ENCODE measurements around the gene LYPD6B.

LYPD6B gene

DNA sequence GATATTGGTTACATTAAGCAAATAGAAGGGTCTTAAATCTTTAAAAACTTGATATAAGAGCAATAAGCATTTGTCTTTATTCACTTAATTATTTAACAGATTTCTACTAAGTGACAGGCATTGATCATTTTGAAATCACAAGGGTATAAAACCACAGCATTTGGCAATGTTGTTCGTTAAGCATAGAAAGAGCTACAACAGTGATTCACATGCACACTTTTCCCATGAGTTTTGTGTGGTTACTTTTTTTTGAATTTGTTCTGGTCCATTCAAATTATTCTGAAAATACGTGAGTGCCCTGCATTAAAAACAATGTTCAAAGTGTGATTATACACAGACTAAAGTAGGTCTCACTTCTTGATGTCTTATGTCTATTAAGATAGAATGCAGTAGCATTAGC lies 52.2 kb downstream of the LYPD6B start:
- H3K27ac Mint-ChIP-seq = no peak overlapping the region
- H3K36me3 Mint-ChIP-seq (ENCODE audit: low read depth) = no peaks in the 10 kb centered on the region
- H3K4me3 Mint-ChIP-seq = no peak overlapping the region
- no peaks in the 10 kb centered on the region for H3K4me1 Mint-ChIP-seq
- DNase-seq (no peak), ATAC-seq (no peak)
- H3K27me3 Mint-ChIP-seq = peaks cover 13% of the 10 kb centered on the region
- H3K9me3 Mint-ChIP-seq = no peaks in the 10 kb centered on the region

DNA sequence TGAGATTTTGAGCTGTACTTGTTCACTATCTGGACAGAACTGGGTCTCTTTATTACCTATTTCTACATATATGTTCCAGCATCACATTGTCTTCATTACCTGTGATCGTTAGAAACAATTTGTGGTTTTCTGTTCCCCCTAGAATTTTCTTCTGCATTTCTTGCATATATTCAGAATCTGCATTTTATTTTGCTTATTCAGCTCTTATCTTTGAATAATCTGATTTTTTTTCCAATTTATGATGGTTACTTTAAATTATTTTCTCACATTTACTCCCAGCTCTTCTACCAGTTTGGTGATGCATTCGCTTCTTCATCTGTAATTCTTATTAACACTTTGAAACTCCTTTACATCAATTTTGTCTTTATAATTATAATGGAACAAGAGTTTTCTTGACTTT lies 55.1 kb downstream of the LYPD6B start:
- Mint-ChIP-seq H3K4me3 (no peak overlapping the region), H3K4me1 (no peaks in the 10 kb centered on the region), H3K27me3 (peaks cover 19% of the 10 kb centered on the region), H3K36me3 (ENCODE audit: low read depth) (no peaks in the 10 kb centered on the region), H3K27ac (no peak overlapping the region), H3K9me3 (no peaks in the 10 kb centered on the region)
- ATAC-seq = no peak
- DNase-seq = no peak

DNA sequence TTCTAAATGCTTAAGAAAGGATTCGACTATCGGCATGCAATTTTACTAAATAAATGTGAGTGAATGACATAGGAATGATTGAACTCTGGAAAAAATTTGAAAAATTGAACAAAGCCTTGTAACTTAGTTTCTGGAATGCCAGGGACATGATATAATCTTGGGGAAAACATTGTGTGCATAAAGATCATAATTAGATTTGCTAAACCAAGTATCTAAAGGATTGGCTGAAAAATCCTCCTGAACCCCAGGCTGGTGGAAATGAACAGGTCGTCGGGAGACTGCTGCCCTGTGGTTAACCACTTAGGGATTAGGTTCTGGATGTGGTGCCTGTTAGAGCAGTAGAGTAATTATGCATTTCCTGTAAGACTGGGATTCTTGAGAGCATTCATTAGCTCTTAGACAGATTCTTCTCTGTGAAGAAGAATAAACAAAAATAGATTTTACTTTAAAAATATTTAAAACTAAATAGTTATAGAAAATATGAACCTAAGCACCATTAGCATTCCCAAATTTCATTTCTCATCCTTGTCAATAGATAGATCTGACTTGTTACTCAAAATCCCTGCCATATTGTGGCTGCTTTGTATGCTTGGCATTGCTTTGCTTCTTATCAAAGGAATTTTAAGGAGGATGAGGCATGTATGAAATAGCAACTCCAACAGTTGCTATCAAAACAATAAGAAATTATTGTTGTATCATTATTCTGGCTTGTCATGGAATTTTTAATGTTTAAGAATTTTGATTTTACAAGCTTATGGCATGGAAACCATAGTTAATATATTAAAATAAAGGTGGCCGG lies 55.9 kb downstream of the LYPD6B start:
- Mint-ChIP-seq H3K4me1 (no peaks in the 10 kb centered on the region), H3K36me3 (ENCODE audit: low read depth) (no peaks in the 10 kb centered on the region)

DNA sequence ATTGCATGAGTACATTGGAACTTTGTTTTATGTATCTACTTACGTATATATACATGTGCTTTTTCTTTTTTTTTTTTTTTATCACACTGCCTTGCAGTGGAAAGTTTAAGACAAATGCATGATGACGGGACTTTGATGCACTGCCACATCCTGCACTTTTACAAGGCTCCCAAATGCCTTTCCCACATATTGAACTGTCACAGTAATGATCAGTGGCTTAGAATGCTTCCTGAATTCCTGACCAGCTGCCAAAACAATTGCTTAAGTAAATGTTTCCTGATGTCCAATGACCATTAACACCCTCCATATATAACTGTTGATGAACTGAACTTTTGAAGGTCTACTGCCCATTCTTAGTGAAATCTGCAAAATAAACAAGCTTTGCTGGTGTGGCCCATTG lies 60.2 kb downstream of the LYPD6B start:
- Mint-ChIP-seq H3K27ac (no peak overlapping the region), H3K4me1 (no peaks in the 10 kb centered on the region), H3K27me3 (peaks cover 12% of the 10 kb centered on the region), H3K4me3 (no peak overlapping the region), H3K9me3 (no peaks in the 10 kb centered on the region), H3K36me3 (ENCODE audit: low read depth) (no peaks in the 10 kb centered on the region)
- ATAC-seq (no peak), DNase-seq (no peak)

More for the DNA sequence above, 55.9 kb downstream of the LYPD6B start:
- Mint-ChIP-seq H3K27me3 (peaks cover 19% of the 10 kb centered on the region), H3K27ac (no peak overlapping the region), H3K9me3 (no peaks in the 10 kb centered on the region), H3K4me3 (no peak overlapping the region)
- ATAC-seq (no peak), DNase-seq (no peak)

DNA sequence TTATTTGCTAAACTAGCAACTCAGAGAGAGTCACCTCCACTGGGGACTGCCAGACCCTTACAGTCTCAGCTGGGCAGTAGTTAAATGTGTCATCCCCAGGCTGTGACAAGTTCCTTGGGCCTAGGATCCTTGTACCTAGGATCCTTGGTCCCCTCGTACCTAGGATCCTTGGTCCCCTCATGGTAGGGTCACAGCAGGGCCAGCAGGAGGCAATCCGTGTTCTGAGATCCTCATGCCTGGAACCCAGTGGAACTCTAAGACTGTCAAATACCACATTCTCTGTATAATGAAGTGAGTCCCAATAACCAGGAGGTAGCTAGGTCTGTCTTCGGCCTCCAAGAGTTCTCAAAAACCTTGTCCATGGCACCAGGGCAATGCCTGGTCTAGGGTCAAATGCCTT lies 60.8 kb downstream of the LYPD6B start:
- H3K27ac Mint-ChIP-seq = no peak overlapping the region
- H3K36me3 Mint-ChIP-seq (ENCODE audit: low read depth) = no peaks in the 10 kb centered on the region
- DNase-seq = no peak
- H3K4me3 Mint-ChIP-seq = no peak overlapping the region
- H3K27me3 Mint-ChIP-seq = peaks cover 10% of the 10 kb centered on the region
- ATAC-seq = no peak
- H3K4me1 Mint-ChIP-seq = no peaks in the 10 kb centered on the region
- no peaks in the 10 kb centered on the region for H3K9me3 Mint-ChIP-seq

DNA sequence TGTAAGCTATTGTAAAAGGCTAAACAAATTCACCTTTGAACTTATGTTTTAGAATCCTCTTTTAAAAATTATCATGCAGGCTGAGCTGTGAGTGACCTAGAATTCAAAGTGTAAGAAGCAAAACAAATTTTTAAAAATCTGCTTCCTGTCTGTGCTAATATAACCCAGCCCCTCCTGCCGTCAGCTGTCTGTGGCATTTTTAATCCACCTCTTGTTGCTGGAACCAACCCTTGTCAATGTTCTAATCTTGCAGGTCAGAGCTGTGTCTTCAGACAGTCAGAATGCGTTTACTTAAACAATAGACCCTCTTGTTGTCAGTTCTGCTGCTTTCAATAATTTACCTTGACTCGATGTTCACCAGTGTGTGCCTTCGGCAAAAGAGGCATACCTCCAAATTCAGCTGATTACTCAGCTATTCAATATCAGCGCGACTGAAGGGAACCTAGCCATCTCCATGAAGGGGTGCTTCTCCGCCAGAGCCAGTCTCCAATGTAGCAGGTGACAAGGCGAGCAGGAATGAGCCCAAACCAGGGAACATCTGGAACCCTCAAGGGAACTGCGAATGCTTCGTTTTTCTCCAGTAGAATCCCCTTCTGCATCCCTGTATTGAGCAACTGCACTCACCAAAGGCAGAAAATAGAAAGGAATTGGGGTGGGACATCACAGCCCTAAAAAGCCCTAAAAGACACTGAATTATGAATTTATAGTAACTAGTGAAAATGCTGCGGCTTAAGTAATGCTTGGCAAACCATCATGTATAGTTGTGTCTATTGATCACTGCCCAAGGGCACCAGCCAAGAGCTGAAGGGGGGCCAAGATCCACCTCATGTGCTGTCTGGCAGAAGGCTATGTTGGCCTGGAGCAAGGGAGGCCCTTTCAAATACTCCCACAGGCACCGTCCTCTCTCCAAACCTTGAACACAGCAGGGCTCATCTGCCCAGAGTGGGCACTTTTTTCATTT lies 62.5 kb downstream of the LYPD6B start:
- no peaks in the 10 kb centered on the region for H3K4me1 Mint-ChIP-seq
- peaks cover 4% of the 10 kb centered on the region for H3K27me3 Mint-ChIP-seq

DNA sequence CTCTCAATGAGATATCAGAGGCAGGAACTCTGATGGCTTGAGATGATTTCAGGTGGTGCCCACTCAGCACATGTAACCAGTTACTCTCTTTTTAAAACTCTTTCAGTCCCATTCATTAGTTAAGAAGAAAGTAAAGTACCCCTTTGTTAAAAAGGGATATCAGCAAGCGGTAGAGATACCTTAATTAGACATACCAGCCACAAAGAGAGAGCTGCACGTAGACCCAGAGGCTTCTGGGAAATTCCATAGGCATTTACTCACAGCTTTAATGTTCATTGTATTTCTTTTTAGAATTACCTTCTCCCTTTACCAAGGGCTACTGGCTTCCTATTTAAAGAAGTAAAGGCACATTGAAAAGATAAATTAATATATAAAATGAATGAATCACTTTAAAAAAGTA lies 63.3 kb downstream of the LYPD6B start:
- Mint-ChIP-seq H3K36me3 (ENCODE audit: low read depth) (no peaks in the 10 kb centered on the region), H3K4me3 (no peak overlapping the region), H3K27me3 (peaks cover 2% of the 10 kb centered on the region), H3K9me3 (peaks cover 13% of the 10 kb centered on the region), H3K27ac (no peak overlapping the region), H3K4me1 (no peaks in the 10 kb centered on the region)
- ATAC-seq (no peak), DNase-seq (no peak)

More for the DNA sequence above, 62.5 kb downstream of the LYPD6B start:
- ATAC-seq = no peak
- Mint-ChIP-seq H3K36me3 (ENCODE audit: low read depth) (no peaks in the 10 kb centered on the region), H3K27ac (no peak overlapping the region), H3K4me3 (no peak overlapping the region), H3K9me3 (peaks cover 6% of the 10 kb centered on the region)
- no peak for DNase-seq

DNA sequence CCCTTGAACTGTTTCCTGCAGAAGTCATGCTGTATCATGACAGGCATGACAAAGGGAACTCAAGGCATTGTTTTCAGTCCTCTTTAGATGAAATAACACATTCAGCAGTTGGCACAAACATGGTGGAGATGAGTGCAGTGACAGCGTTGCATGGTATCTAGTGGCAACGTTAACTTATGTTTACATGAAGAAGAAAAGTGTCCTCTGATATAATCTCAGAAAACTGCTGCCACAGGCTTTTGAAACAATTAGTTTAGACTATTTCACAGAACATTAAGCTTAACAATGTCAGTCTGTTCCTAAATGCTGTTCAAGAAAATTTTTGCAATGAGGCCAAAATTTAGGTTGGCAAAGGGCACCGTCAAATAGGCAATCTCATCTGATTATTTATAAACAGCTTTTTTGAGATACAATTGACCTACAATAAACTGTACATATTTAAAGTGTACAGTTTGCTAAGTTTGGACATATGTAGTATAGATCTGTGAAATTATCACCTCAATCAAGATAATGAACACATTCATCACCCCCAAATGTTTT lies 64.7 kb downstream of the LYPD6B start:
- no peak overlapping the region for H3K4me3 Mint-ChIP-seq
- peaks cover 10% of the 10 kb centered on the region for H3K27me3 Mint-ChIP-seq
- H3K4me1 Mint-ChIP-seq = no peaks in the 10 kb centered on the region
- no peak for ATAC-seq
- peaks cover 1% of the 10 kb centered on the region for H3K36me3 Mint-ChIP-seq (ENCODE audit: low read depth)
- no peak for DNase-seq
- H3K27ac Mint-ChIP-seq = no peak overlapping the region
- peaks cover 23% of the 10 kb centered on the region for H3K9me3 Mint-ChIP-seq

DNA sequence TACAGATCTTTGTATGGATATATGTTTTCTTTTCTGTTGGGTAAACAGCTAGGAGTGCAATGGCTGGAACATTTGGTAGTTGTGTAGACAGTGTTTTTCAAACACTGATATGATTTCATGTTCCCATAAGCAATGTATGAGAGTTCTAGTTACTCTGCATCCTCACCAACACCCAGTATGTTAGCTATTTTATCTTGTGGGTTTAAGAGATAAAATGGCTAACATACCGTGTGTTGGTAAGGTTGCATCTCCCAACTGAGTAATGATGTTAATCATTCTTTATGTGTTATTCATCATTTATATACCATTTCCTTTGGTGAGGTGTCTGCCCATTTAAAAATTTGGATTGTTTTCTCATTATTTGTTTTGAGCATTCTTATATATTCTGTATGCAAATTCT lies 65.7 kb downstream of the LYPD6B start:
- H3K36me3 Mint-ChIP-seq (ENCODE audit: low read depth) = peaks cover 1% of the 10 kb centered on the region

DNA sequence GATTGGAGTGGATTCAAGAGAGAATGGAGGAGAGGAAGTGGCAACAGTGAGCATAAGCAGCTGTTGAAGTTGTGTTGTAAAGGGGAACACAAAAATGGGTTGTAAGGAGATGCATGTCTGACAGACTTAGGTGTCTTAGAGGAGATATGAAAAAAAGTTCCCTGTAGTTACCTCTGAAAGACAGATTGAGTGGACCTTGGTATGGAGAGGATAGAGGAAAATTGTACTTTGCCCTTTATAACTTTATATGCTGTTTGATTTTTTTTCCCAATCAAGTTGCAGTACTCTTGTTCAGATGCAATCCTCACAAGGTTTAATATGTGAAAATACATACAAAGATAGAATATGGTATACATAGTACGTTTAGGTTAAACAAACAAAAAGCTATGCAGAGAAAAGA lies 73.6 kb downstream of the LYPD6B start:
- H3K4me1 Mint-ChIP-seq = no peaks in the 10 kb centered on the region
- peaks cover 1% of the 10 kb centered on the region for H3K36me3 Mint-ChIP-seq (ENCODE audit: low read depth)
- H3K27me3 Mint-ChIP-seq = peaks cover 16% of the 10 kb centered on the region
- H3K27ac Mint-ChIP-seq = no peak overlapping the region
- no peak overlapping the region for H3K4me3 Mint-ChIP-seq
- peaks cover 24% of the 10 kb centered on the region for H3K9me3 Mint-ChIP-seq
- DNase-seq = no peak
- no peak for ATAC-seq

More for the DNA sequence above, 65.7 kb downstream of the LYPD6B start:
- peaks cover 10% of the 10 kb centered on the region for H3K27me3 Mint-ChIP-seq
- H3K4me1 Mint-ChIP-seq = no peaks in the 10 kb centered on the region
- ATAC-seq (no peak), DNase-seq (no peak)
- H3K27ac Mint-ChIP-seq = no peak overlapping the region
- H3K9me3 Mint-ChIP-seq = peaks cover 30% of the 10 kb centered on the region
- no peak overlapping the region for H3K4me3 Mint-ChIP-seq

DNA sequence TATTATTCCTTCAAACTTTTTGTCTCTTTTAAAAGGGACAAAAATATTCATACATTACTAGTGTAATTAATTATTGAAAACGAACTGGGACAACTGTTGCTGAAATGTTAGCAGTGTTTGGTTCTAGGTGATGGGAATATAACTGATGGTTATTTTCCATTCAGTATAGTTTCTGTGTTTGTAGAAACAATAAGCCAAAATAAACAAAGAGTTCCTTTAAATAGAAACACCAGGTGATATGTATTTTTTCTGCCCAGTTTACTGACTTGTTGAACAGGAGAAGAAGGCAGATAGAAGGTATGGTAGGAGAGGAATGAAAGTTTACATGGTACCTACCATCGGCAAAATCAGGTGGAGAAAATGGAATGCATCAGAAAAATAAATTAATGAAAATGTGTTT lies 74.2 kb downstream of the LYPD6B start:
- ATAC-seq = no peak
- H3K4me1 Mint-ChIP-seq = no peaks in the 10 kb centered on the region
- no peak overlapping the region for H3K27ac Mint-ChIP-seq

DNA sequence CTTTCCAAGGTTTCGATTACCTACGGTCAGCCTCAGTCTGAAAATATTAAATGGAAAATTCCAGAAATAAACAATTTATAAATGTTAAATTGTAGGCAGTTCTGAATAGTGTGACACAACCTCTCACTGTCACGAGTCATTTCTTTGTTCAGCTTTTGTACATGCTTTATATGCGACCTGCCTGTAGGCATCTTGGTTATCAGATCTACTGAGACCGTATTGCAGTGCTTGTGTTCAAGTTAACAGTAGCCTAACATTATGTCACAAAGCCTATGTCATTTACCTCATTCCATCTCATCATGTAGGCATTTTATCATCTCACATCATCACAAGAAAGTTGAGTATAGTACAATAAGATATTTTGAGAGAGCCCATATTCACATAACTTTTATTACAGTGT lies 77.3 kb downstream of the LYPD6B start:
- no peaks in the 10 kb centered on the region for H3K36me3 Mint-ChIP-seq (ENCODE audit: low read depth)
- no peak overlapping the region for H3K4me3 Mint-ChIP-seq
- ATAC-seq (no peak), DNase-seq (no peak)
- no peak overlapping the region for H3K27ac Mint-ChIP-seq
- H3K9me3 Mint-ChIP-seq = peaks cover 3% of the 10 kb centered on the region
- peaks cover 7% of the 10 kb centered on the region for H3K27me3 Mint-ChIP-seq
- no peaks in the 10 kb centered on the region for H3K4me1 Mint-ChIP-seq

More for the DNA sequence above, 74.2 kb downstream of the LYPD6B start:
- peaks cover 17% of the 10 kb centered on the region for H3K9me3 Mint-ChIP-seq
- H3K36me3 Mint-ChIP-seq (ENCODE audit: low read depth) = no peaks in the 10 kb centered on the region
- H3K27me3 Mint-ChIP-seq = peaks cover 12% of the 10 kb centered on the region
- DNase-seq = no peak
- H3K4me3 Mint-ChIP-seq = no peak overlapping the region

DNA sequence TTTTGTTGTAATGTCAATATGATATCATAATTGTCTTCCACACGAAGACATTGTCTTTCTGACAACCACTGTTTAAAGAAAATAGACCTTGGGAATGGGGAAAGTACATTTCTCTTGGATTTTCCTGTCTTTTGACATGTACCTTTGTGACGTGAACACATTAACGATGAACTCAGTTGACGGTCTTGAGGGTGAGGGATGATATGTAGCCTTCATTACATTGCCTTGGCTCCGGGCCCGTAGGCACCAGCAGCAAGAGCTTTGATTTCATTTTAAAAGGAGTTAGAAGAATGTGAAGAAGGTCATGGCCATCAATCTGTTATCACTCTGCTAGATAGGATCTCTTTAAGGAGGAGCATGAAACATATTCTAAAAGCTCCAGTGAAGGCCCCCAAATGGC lies 80.9 kb downstream of the LYPD6B start:
- H3K27ac Mint-ChIP-seq = no peak overlapping the region
- no peak for DNase-seq

DNA sequence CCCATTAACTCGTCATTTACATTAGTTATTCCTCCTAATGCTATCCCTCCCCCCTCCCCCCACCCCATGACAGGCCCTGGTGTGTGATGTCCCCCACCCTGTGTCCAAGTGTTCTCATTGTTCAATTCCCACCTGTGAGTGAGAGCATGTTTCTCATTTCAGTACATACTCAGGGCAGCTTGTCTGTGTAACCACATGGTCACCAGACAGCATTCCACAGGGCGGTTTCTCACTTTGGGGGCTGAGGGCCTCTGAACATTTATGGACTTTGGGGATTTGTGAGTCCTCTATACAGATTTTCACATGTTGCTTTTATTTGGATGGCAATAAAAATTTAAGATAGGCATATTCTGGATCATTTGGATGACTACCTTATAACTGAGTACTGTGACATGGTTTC lies 84.0 kb downstream of the LYPD6B start:
- Mint-ChIP-seq H3K9me3 (no peaks in the 10 kb centered on the region), H3K4me3 (no peak overlapping the region), H3K27ac (no peak overlapping the region), H3K36me3 (ENCODE audit: low read depth) (no peaks in the 10 kb centered on the region), H3K27me3 (peaks cover 19% of the 10 kb centered on the region), H3K4me1 (no peaks in the 10 kb centered on the region)
- ATAC-seq (no peak), DNase-seq (no peak)

More for the DNA sequence above, 80.9 kb downstream of the LYPD6B start:
- Mint-ChIP-seq H3K27me3 (peaks cover 12% of the 10 kb centered on the region), H3K36me3 (ENCODE audit: low read depth) (no peaks in the 10 kb centered on the region), H3K9me3 (peaks cover 3% of the 10 kb centered on the region), H3K4me3 (no peak overlapping the region), H3K4me1 (no peaks in the 10 kb centered on the region)
- ATAC-seq = no peak

All from activated naive CD8-positive, alpha-beta T cell treated with anti-CD3 and anti-CD28 coated beads, Interleukin-2, amount 50 U/mL, for 24 hours (primary cell).